HCT116 (cell line): Measurements from ENCODE around the gene LIPE. TPM values are rescaled to one million over a fixed set of nuclear protein-coding genes. Genes with fewer than 3 reads are reported as not detected.

Experiments used
- ATAC-seq: fragments of 200-7000 bp; cut with Tn5 transposase; 2 replicates; pipeline ENCODE4 v1.9.1; 2020; ENCODE audit warnings: mild to moderate bottlenecking, moderate library complexity
- BruUV-seq: library from RNA; stranded (reverse); fragments of 400-500 nt; replicated peaks from 2 replicates; lab custom pipeline; 2021; lab: Mats Ljungman, UMichigan
- CTCF ChIA-PET: fragments of 300-600 bp; sonication (Branson Sonifier 250); formaldehyde crosslinking; loops from one replicate; lab custom pipeline; 2021; ENCODE audit warnings: antibody characterized with exemption; lab: Charles Lee
- POLR2A ChIA-PET: fragments of 300-600, 350-600 bp; sonication (Branson Sonifier 250); formaldehyde crosslinking; loops from one replicate; lab custom pipeline; 2021; ENCODE audit warnings: antibody characterized with exemption; lab: Charles Lee
- RAD21 ChIA-PET, 2 experiments: fragments of 300-600 bp; sonication (Branson Sonifier 250); formaldehyde crosslinking; loops; one replicate each; lab custom pipeline; 2023; ENCODE audit warnings: low total read pairs in 2 of 2; ENCODE audit not compliant: uncharacterized antibody in 2 of 2, unreplicated experiment in 2 of 2, low non-redundant PET in 1 of 2; lab: Charles Lee
- DNase-seq: peaks from one replicate; pipeline ENCODE4 v3.0.0-alpha.2; 2010; ENCODE audit warnings: low read depth, low spot score
- H2AFZ ChIP-seq: fragments of 200-600 bp; shearing (Covaris generic), sonication (generic); 2 replicates; pipeline ENCODE4 v1.6.1; 2017; ENCODE audit warnings: low read depth, mixed run types, mixed read lengths, antibody characterized with exemption, low read length; ENCODE audit not compliant: poor library complexity, severe bottlenecking
- H3K27ac ChIP-seq: 2 replicates; pipeline ENCODE4 v1.5.1; 2012; ENCODE audit warnings: low read depth, low read length
- H3K27me3 ChIP-seq: fragments of 200-600 bp; sonication (generic); 2 replicates; pipeline ENCODE4 v1.6.1; 2016; ENCODE audit warnings: mixed run types, low read length, mixed read lengths; ENCODE audit not compliant: insufficient read depth
- H3K36me3 ChIP-seq, 2 experiments: fragments of 200-500 bp in 1 of 2; fragments of 200-600 bp in 1 of 2; sonication (Bioruptor generic) in 1 of 2; sonication (generic) in 1 of 2; 2 replicates each; pipeline versions ENCODE4 v1.5.1 to v1.6.1; 2014 to 2016; ENCODE audit warnings: low read length in 2 of 2, inconsistent platforms in 1 of 2, mixed read lengths in 1 of 2, mixed run types in 1 of 2; ENCODE audit not compliant: insufficient read depth in 2 of 2, control insufficient read depth in 1 of 2
- H3K4me1 ChIP-seq, 2 experiments: fragments of 200-600 bp in 1 of 2; sonication (generic) in 1 of 2; 2 replicates each; pipeline versions ENCODE4 v1.5.1 to v1.6.1; 2012 to 2017; ENCODE audit warnings: low read length in 2 of 2, inconsistent platforms in 1 of 2, mild to moderate bottlenecking in 1 of 2, mixed read lengths in 1 of 2, mixed run types in 1 of 2, moderate library complexity in 1 of 2; ENCODE audit not compliant: insufficient read depth in 2 of 2, control insufficient read depth in 1 of 2
- H3K4me2 ChIP-seq: fragments of 200-600 bp; sonication (generic); 2 replicates; pipeline ENCODE4 v1.6.1; 2017; ENCODE audit warnings: mixed run types, low read length, mixed read lengths
- H3K4me3 ChIP-seq, 2 experiments: fragments of 200-600 bp in 1 of 2; sonication (generic) in 1 of 2; replicated peaks in 1 of 2; 2 replicates each; pipeline ENCODE4 v1.5.1; 2011 to 2016; ENCODE audit warnings: low read length in 2 of 2, control low read depth in 1 of 2, low read depth in 1 of 2, mild to moderate bottlenecking in 1 of 2, mixed read lengths in 1 of 2, mixed run types in 1 of 2
- H3K79me2 ChIP-seq: fragments of 200-600 bp; sonication (generic); 2 replicates; pipeline ENCODE4 v1.6.1; 2017; ENCODE audit warnings: mild to moderate bottlenecking, mixed run types, low read length, moderate library complexity, mixed read lengths; ENCODE audit not compliant: insufficient read depth
- H3K9ac ChIP-seq: fragments of 200-600 bp; sonication (generic); 2 replicates; pipeline ENCODE4 v1.6.1; 2016; ENCODE audit warnings: low read length, mixed read lengths
- H3K9me2 ChIP-seq: fragments of 200-600 bp; sonication (generic), shearing (Covaris generic); 2 replicates; pipeline ENCODE4 v1.6.1; 2017; ENCODE audit warnings: mixed run types, mild to moderate bottlenecking, moderate library complexity; ENCODE audit not compliant: insufficient read depth
- H3K9me3 ChIP-seq, 2 experiments: fragments of 200-500 bp in 1 of 2; fragments of 200-600 bp in 1 of 2; sonication (Bioruptor generic) in 1 of 2; sonication (generic) in 1 of 2; 2 replicates each; pipeline ENCODE4 v1.6.1; 2014 to 2017; ENCODE audit warnings: low read length in 2 of 2, mixed read lengths in 2 of 2, inconsistent platforms in 1 of 2, low read depth in 1 of 2, mild to moderate bottlenecking in 1 of 2, mixed run types in 1 of 2, moderate library complexity in 1 of 2; ENCODE audit not compliant: control insufficient read depth in 1 of 2, insufficient read depth in 1 of 2
- H4K20me1 ChIP-seq: fragments of 200-600 bp; sonication (generic), shearing (Covaris generic); 2 replicates; pipeline ENCODE4 v1.6.1; 2017; ENCODE audit warnings: mixed run types, mild to moderate bottlenecking, moderate library complexity; ENCODE audit not compliant: insufficient read depth
- CBX3 ChIP-seq: IDR thresholded peaks from 2 replicates; pipeline ENCODE4 v1.6.1; 2012; ENCODE audit warnings: low read depth
- CEBPB ChIP-seq: IDR thresholded peaks from 2 replicates; pipeline ENCODE4 v1.6.1; 2012; ENCODE audit warnings: low read depth
- EGR1 ChIP-seq: IDR thresholded peaks from 2 replicates; pipeline ENCODE4 v1.6.1; 2012; ENCODE audit warnings: low read depth
- EZH2phosphoT487 ChIP-seq: fragments of 200-600 bp; IDR thresholded peaks from 2 replicates; pipeline ENCODE4 v1.6.1; 2018; ENCODE audit warnings: antibody characterized with exemption, borderline replicate concordance
- FOSL1 ChIP-seq: IDR thresholded peaks from 2 replicates; pipeline ENCODE4 v1.6.1; 2012; ENCODE audit warnings: low read depth
- JUND ChIP-seq: IDR thresholded peaks from 2 replicates; pipeline ENCODE4 v1.6.1; 2012
- POLR2AphosphoS5 ChIP-seq: IDR thresholded peaks from 2 replicates; pipeline ENCODE4 v1.6.1; 2011; ENCODE audit warnings: mild to moderate bottlenecking, low read depth, low read length, moderate library complexity
- RAD21 ChIP-seq: IDR thresholded peaks from 2 replicates; pipeline ENCODE4 v1.6.1; 2012; ENCODE audit warnings: low read depth, mild to moderate bottlenecking
- SIN3A ChIP-seq: IDR thresholded peaks from 2 replicates; pipeline ENCODE4 v1.6.1; 2012; ENCODE audit warnings: low read depth
- TCF7L2 ChIP-seq: IDR thresholded peaks from 2 replicates; pipeline ENCODE4 v1.7.0; 2011; ENCODE audit warnings: borderline replicate concordance, inconsistent platforms; ENCODE audit not compliant: insufficient read depth, insufficient read length; ENCODE audit errors: extremely low read depth
- YY1 ChIP-seq: IDR thresholded peaks from 2 replicates; pipeline ENCODE4 v1.6.1; 2011; ENCODE audit warnings: low read length, low read depth, moderate library complexity, mild to moderate bottlenecking; ENCODE audit not compliant: insufficient replicate concordance; ENCODE audit errors: extremely low read depth
- ZFX ChIP-seq: fragments of 450-650 bp; IDR thresholded peaks from 2 replicates; pipeline ENCODE4 v1.6.1; 2017
- ZNF274 ChIP-seq: fragments of 200-500 bp; sonication (Bioruptor generic); IDR thresholded peaks from 2 replicates; pipeline ENCODE4 v1.6.1; 2014; ENCODE audit warnings: mild to moderate bottlenecking, low read depth, low read length, inconsistent platforms
- intact Hi-C: fragments of 100-400 bp; cut with micrococcal nuclease; formaldehyde crosslinking; loops from 2 replicates; pipeline ENCODE4 v1.10.0; 2022
- total RNA-seq: library from RNA; stranded (reverse); gene quantifications from one replicate; pipeline ENCODE4 v1.2.1, GENCODE V29; 2021; ENCODE audit not compliant: unreplicated experiment
- TF ChIP-seq, protein P1 (sequence below): IDR thresholded peaks from 2 replicates; pipeline ENCODE4 v1.6.1; 2011; ENCODE audit warnings: mild to moderate bottlenecking, low read length, moderate library complexity; ENCODE audit not compliant: insufficient replicate concordance; ENCODE audit errors: extremely low read depth
- TF ChIP-seq, protein P2 (sequence below), 3 experiments: fragments of 200-600 bp in 1 of 3; sonication (generic) in 1 of 3; IDR thresholded peaks in 2 of 3; conservative IDR thresholded peaks in 1 of 3; 2 replicates each; pipeline ENCODE4 v1.5.1; 2012 to 2017; ENCODE audit warnings: low read depth in 2 of 3, low read length in 2 of 3, antibody characterized with exemption in 1 of 3, borderline replicate concordance in 1 of 3, control low read depth in 1 of 3, mild to moderate bottlenecking in 1 of 3, mixed read lengths in 1 of 3, mixed run types in 1 of 3, moderate library complexity in 1 of 3; ENCODE audit not compliant: insufficient read depth in 1 of 3

Gene LIPE
- total RNA-seq, 1 experiment from 2014 or later = 11.3 TPM

DNA sequence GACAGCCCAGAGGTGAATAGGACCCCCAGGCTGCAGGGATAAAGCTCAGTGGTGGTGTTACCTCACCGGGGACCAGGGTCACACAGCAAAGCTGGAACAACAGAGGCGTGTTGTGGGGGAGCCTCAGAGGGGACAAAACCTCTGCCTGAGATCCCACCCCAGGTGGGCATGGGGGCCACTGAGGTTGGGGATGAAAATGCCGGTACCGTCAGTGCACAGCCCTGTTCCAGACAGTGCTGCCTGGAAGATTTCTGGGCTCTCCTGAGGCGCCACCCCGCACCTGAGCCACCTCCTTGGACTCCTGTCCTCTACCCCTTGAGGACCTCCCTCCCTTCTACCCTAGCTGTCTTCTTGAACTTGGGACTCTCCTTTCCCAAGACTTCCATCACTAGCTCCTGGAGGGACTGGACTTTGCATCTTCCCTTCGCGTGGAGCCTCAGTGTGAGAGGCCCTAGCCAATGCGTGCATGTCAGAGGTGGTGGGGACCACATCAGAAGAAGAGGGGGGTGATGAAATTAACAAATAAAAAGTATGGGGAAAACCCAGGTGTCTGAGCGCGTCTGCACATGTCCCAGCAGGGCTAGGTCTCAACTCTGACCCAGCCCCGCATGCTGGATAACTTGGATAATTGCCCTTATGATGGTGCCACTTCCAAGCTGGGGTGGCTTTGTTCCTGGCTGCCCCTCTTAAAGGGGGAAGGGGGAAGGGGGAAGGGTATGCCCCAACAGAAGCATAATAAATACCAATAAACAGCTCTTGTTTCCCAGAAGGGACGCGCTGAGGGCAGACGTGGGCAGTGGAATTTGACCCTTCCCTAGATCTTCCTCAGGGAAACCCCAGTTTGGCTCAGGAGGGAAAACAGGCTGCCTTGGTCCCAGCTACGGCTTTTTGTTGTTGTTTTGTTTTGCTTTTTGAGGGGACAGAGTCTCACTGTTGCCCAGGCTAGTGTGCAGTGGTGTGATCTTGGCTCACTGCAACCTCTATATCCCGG, 48.7 kb downstream of the LIPE start (continued):
- TF ChIP-seq, protein P1, sequence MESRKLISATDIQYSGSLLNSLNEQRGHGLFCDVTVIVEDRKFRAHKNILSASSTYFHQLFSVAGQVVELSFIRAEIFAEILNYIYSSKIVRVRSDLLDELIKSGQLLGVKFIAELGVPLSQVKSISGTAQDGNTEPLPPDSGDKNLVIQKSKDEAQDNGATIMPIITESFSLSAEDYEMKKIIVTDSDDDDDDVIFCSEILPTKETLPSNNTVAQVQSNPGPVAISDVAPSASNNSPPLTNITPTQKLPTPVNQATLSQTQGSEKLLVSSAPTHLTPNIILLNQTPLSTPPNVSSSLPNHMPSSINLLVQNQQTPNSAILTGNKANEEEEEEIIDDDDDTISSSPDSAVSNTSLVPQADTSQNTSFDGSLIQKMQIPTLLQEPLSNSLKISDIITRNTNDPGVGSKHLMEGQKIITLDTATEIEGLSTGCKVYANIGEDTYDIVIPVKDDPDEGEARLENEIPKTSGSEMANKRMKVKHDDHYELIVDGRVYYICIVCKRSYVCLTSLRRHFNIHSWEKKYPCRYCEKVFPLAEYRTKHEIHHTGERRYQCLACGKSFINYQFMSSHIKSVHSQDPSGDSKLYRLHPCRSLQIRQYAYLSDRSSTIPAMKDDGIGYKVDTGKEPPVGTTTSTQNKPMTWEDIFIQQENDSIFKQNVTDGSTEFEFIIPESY = no peak
- TF ChIP-seq, all 23 proteins: peak for 0

DNA sequence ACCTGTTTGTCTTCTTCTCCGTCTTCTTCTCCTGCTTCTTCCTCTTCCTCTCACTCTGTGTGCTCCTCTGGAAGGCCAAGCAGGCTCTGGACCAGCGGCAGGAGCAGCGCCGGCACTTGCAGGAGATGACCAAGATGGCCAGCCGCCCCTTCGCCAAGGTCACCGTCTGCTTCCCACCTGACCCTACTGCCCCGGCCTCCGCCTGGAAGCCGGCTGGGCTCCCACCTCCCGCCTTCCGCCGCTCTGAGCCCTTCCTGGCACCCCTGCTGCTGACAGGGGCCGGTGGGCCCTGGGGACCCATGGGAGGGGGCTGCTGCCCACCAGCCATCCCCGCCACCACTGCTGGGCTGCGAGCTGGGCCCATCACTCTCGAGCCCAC, 51.0 kb downstream of the LIPE start:
- POLR2A ChIA-PET = no interaction called here
- ATAC-seq = no peak
- TF ChIP-seq CBX3 = no peak
- TF ChIP-seq FOSL1 = no peak
- no peak for TF ChIP-seq POLR2AphosphoS5
- TF ChIP-seq EZH2phosphoT487 = no peak
- no peak for TF ChIP-seq ZFX
- no peak for TF ChIP-seq RAD21
- no peak for TF ChIP-seq SIN3A
- TF ChIP-seq, protein P2, sequence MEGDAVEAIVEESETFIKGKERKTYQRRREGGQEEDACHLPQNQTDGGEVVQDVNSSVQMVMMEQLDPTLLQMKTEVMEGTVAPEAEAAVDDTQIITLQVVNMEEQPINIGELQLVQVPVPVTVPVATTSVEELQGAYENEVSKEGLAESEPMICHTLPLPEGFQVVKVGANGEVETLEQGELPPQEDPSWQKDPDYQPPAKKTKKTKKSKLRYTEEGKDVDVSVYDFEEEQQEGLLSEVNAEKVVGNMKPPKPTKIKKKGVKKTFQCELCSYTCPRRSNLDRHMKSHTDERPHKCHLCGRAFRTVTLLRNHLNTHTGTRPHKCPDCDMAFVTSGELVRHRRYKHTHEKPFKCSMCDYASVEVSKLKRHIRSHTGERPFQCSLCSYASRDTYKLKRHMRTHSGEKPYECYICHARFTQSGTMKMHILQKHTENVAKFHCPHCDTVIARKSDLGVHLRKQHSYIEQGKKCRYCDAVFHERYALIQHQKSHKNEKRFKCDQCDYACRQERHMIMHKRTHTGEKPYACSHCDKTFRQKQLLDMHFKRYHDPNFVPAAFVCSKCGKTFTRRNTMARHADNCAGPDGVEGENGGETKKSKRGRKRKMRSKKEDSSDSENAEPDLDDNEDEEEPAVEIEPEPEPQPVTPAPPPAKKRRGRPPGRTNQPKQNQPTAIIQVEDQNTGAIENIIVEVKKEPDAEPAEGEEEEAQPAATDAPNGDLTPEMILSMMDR (IDR thresholded peaks at IDR 0.05 in 2 of 3, conservative IDR thresholded peaks at IDR 0.05 in 1 of 3; ENCODE audit: borderline replicate concordance in 1 of 3, insufficient read depth in 1 of 3, low read depth in 2 of 3, low read length in 2 of 3) = no peak
- TF ChIP-seq CEBPB = no peak
- no peak for TF ChIP-seq TCF7L2
- TF ChIP-seq ZNF274 = no peak
- no peak for TF ChIP-seq JUND
- TF ChIP-seq, protein P1 = no peak
- no peak for TF ChIP-seq EGR1
- no peak for TF ChIP-seq YY1

More for the DNA sequence above, 51.0 kb downstream of the LIPE start:
- CTCF ChIA-PET = no interaction called here
- intact Hi-C loops = no loop called here
- H3K79me2 ChIP-seq = no peaks in the 10 kb centered on the region
- H3K4me2 ChIP-seq = no peak overlapping the region
- no TSS peak for BruUV-seq
- no peak for DNase-seq
- no peaks in the 10 kb centered on the region for H3K27me3 ChIP-seq
- no peaks in the 10 kb centered on the region for H4K20me1 ChIP-seq
- H3K9me2 ChIP-seq = no peaks in the 10 kb centered on the region
- H3K4me1 ChIP-seq = no peaks in the 10 kb centered on the region
- no peaks in the 10 kb centered on the region for H3K36me3 ChIP-seq
- no peak overlapping the region for H3K4me3 ChIP-seq
- no peaks in the 10 kb centered on the region for H3K9me3 ChIP-seq
- H2AFZ ChIP-seq = no peak overlapping the region
- no peak overlapping the region for H3K27ac ChIP-seq
- H3K9ac ChIP-seq = no peak overlapping the region
- RAD21 ChIA-PET = no interaction called here
